C4-2B (cell line): ENCODE measurements around the gene KLF7.

ENCODE experiments used
- CTCF ChIP-seq: fragments of 450-650 bp; conservative IDR thresholded peaks from 2 replicates; pipeline ENCODE4 v1.5.1; 2017; ENCODE audit warnings: mild to moderate bottlenecking
- ZFX ChIP-seq: fragments of 450-650 bp; IDR thresholded peaks from 2 replicates; pipeline ENCODE4 v1.6.1; 2017

GRCh38 chr2:207194028-207194427 lies 28.3 kb upstream of the KLF7 start:
- TF ChIP-seq CTCF = no peak
- no peak for TF ChIP-seq ZFX
